NT2/D1 (cell line): ENCODE data around the gene RIN3.

ENCODE experiments used
- DNase-seq: peaks from one replicate; pipeline ENCODE4 v3.0.0-alpha.2; 2011; ENCODE audit warnings: low read depth, low spot score
- H3K27me3 ChIP-seq: 2 replicates; pipeline ENCODE4 v1.6.0; 2011; ENCODE audit warnings: mild to moderate bottlenecking; ENCODE audit not compliant: insufficient read length, insufficient read depth
- H3K36me3 ChIP-seq: 2 replicates; pipeline ENCODE4 v1.6.1; 2011; ENCODE audit warnings: mild to moderate bottlenecking, low read length, mixed read lengths; ENCODE audit not compliant: insufficient read depth, insufficient read length
- H3K4me1 ChIP-seq: 2 replicates; pipeline ENCODE4 v1.5.1; 2011; ENCODE audit not compliant: insufficient read depth, insufficient read length
- H3K4me3 ChIP-seq: 2 replicates; pipeline ENCODE4 v1.5.1; 2011; ENCODE audit warnings: low read depth; ENCODE audit not compliant: insufficient read length
- H3K9ac ChIP-seq: 2 replicates; pipeline ENCODE4 v1.6.0; 2011; ENCODE audit warnings: low read depth; ENCODE audit not compliant: insufficient read length
- H3K9me3 ChIP-seq: 2 replicates; pipeline ENCODE4 v1.5.1; 2011; ENCODE audit warnings: mild to moderate bottlenecking, low read length; ENCODE audit not compliant: insufficient read depth
- SUZ12 ChIP-seq: IDR thresholded peaks from 2 replicates; pipeline ENCODE4 v1.6.1; 2011; ENCODE audit not compliant: insufficient read length, insufficient read depth; ENCODE audit errors: extremely low read depth
- YY1 ChIP-seq: IDR thresholded peaks from 2 replicates; pipeline ENCODE4 v1.6.1; 2011; ENCODE audit not compliant: insufficient read length, insufficient read depth
- ZNF274 ChIP-seq: IDR thresholded peaks from 2 replicates; pipeline ENCODE4 v1.6.1; 2011; ENCODE audit warnings: mild to moderate bottlenecking, low read depth, low read length

The RIN3 gene

DNA sequence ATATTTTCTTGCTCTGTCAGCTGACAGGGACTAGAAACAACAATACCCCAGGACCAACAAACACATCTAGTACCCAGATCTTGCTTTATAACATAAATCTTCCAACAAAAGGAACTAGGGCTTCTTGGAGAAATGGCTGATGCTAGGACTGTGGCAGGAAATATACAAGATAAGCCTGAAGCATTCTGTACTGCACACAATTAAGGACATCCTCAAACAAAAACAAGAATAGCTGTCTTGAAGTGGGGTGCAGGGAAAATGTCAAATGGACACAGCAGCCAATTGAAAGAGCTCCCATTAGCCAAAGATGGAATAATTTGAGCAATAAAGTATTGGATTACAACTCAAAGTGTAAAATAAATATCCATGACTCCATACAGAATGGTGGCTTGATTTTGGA is 184.8 kb downstream of the RIN3 start:
- Histone ChIP-seq H3K36me3 (peaks cover 6% of the 10 kb centered on the region), H3K27me3 (no peaks in the 10 kb centered on the region), H3K9me3 (no peaks in the 10 kb centered on the region), H3K4me1 (peaks cover 2% of the 10 kb centered on the region), H3K9ac (no peak overlapping the region), H3K4me3 (no peak overlapping the region)
- no peak for DNase-seq
- TF ChIP-seq ZNF274, result no peak

DNA sequence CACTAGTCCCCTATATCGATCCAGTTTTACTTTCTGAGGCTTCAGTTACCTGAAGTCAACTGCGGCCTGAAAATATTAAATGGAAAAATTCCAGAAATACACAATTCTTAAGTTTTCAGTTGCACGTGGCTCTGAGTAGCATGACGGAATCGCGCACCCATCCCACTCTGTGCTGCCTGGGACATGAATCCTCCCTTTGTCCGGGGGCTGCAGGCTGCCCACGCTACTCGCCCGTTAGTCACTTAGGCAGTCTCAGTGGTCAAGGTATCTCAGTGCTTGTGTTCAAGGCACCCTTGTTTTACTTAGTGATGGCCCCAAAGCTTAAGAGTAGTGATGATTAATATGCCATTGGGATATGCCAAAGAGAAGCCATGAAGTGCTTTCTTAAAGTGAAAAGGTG is 188.2 kb downstream of the RIN3 start:
- H3K27me3 ChIP-seq, result no peaks in the 10 kb centered on the region
- no peak overlapping the region for H3K4me3 ChIP-seq
- H3K36me3 ChIP-seq, result peaks cover 33% of the 10 kb centered on the region
- H3K9ac ChIP-seq, result no peak overlapping the region
- H3K9me3 ChIP-seq, result no peaks in the 10 kb centered on the region
- no peak for DNase-seq
- TF ChIP-seq SUZ12 (no peak), YY1 (no peak), ZNF274 (no peak)
- no peaks in the 10 kb centered on the region for H3K4me1 ChIP-seq

DNA sequence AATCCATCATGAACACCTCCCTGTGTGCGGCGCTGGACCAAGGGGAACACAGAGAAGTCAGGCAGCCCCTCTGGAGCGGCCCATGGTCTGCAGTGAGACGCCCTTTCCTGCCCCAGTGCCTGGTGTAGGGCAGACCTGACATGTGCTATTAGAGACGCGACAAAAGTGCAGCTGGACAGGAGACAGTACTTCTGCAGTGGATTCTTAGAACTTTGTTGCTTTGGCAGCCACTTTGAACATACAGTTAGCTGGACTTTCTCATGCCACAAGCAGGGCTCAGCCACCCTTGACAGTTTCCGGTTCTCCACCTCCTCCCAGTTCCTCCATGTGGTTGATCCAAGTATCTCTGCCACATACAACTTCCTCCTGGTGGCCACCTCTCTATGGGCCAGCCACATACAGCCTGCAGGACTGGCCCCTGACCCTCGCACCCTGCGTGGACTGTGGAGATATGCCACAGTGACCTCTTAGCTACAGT is 188.9 kb downstream of the RIN3 start:
- Histone ChIP-seq H3K9ac (no peak overlapping the region), H3K36me3 (peaks cover 40% of the 10 kb centered on the region), H3K4me3 (no peak overlapping the region), H3K4me1 (no peaks in the 10 kb centered on the region), H3K9me3 (no peaks in the 10 kb centered on the region), H3K27me3 (no peaks in the 10 kb centered on the region)
- TF ChIP-seq ZNF274 (no peak), YY1 (no peak), SUZ12 (no peak)
- DNase-seq, result no peak

GRCh38 chr14:92703516-92703915 is 189.9 kb downstream of the RIN3 start:
- DNase-seq, result no peak
- Histone ChIP-seq H3K4me1 (no peaks in the 10 kb centered on the region), H3K36me3 (peaks cover 42% of the 10 kb centered on the region), H3K9ac (no peak overlapping the region), H3K4me3 (no peak overlapping the region), H3K9me3 (no peaks in the 10 kb centered on the region), H3K27me3 (no peaks in the 10 kb centered on the region)
- no peak for TF ChIP-seq SUZ12
- no peak for TF ChIP-seq ZNF274
- TF ChIP-seq YY1, result no peak

DNA sequence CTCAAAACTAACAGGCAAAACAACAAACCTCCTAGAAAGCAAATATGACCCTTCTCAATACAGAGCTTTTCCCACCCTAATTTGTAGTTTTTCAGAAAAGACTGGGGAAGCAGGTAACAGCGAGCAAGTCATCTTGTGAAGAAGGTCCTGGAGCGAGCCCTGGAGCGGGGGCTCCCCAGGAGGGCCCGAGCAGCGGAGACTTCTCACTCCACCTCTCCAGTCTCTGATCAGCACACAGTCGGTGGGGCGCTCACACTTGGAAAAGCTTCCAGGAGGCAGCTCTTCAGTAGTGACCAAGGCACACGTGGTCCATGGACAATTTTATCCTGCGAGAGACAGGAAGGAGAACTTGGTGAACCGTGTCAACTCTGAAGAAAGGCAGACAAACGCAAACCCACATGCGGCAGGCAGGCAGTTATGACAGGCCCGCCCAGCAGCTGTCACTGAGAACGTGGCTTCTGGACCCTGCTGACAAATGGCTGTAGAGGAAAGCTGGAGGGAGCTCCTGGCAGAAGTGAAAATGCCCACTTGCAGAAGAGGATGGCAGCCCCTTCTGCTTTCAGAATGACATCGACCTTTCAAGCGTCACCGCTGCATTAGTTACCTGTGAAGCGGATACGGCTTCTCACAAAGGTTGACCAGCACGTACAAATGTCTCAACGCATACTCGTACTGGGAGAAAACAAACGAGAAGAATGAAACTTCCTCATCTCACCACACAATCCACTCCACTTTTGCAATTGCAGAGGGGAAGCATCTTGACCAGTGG is 190.6 kb downstream of the RIN3 start:
- H3K36me3 ChIP-seq, result peaks cover 43% of the 10 kb centered on the region
- H3K4me3 ChIP-seq, result no peak overlapping the region
- H3K4me1 ChIP-seq, result peaks cover under 1% of the 10 kb centered on the region
- no peaks in the 10 kb centered on the region for H3K27me3 ChIP-seq
- H3K9me3 ChIP-seq, result no peaks in the 10 kb centered on the region
- no peak for DNase-seq
- no peak for TF ChIP-seq YY1
- no peak for TF ChIP-seq SUZ12
- TF ChIP-seq ZNF274, result no peak
- no peak overlapping the region for H3K9ac ChIP-seq

GRCh38 chr14:92704821-92705220 is 191.2 kb downstream of the RIN3 start:
- no peak for DNase-seq
- peaks cover 3% of the 10 kb centered on the region for H3K4me1 ChIP-seq
- no peaks in the 10 kb centered on the region for H3K27me3 ChIP-seq
- peaks cover 49% of the 10 kb centered on the region for H3K36me3 ChIP-seq
- no peak overlapping the region for H3K9ac ChIP-seq
- no peak overlapping the region for H3K4me3 ChIP-seq
- TF ChIP-seq YY1, result no peak
- no peak for TF ChIP-seq SUZ12
- TF ChIP-seq ZNF274, result no peak
- no peaks in the 10 kb centered on the region for H3K9me3 ChIP-seq

DNA sequence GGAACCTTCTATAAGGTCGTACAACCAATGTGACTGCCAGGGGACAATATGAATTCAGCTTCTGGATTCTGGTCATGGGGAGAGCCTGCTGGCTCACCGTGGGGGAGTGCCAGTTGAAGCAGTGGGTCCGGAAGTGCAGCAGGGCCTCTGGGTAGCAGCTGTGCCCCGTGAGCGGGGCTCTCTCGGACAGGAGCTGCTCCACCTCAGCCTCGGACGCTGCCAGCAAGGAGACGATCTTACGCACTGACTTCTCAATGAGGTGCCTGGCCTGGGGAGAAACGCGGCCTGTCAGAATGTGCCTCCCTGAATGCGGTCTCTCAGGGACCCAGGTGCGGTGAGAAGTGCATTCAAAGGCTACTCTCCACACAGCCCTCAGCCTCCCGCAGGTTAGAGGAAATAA is 192.8 kb downstream of the RIN3 start:
- Histone ChIP-seq H3K36me3 (peaks cover 64% of the 10 kb centered on the region), H3K4me3 (no peak overlapping the region), H3K9me3 (no peaks in the 10 kb centered on the region), H3K9ac (no peak overlapping the region), H3K27me3 (no peaks in the 10 kb centered on the region), H3K4me1 (peaks cover 3% of the 10 kb centered on the region)
- DNase-seq, result no peak
- TF ChIP-seq ZNF274 (no peak), SUZ12 (no peak), YY1 (no peak)
